ENCODE results near the gene GIMAP8. TPM values are rescaled to one million over a fixed set of nuclear protein-coding genes. Genes with fewer than 3 reads are reported as not detected.
"Not testable (repeated sequence)": the region's sequence is repeated elsewhere in the genome, so short reads cannot be mapped to it uniquely, and the experiment has no call there.

Gene GIMAP8
- total RNA-seq, 2 experiments from 2014 or later: 9.1 to 9.7 TPM

DNA sequence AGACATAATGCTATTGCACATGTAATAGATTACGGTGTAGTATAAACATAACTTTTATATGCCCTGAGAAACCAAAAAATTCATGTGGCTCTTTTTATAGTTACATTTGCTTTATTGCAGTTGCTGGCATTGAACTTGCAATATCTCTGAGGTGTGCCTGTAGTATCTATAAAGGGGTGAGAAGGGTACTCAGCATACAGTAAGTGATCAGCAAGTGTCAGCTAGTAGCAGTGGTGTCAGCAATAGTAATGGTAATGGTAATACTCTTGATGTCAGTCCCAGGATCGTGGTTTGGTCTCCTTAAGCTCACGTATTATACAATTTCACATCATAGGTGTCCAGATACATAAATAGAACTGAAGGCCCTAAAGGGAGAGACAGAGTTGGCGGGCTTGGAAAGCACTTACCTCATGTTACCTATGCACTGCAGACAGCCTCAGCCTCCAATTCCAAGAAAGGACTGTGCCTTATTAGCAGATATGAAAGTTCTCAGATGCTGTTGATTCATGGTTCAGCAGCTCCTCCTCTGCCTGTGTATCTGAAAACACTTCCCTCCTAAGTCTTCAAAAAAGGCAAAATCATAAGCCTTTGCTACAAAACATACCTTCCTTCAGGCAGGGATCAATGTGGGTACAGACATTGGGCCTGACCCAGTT, 57.6 kb downstream of the GIMAP8 start:
- peak overlapping the region; percentile 79 for H3K4me3 Mint-ChIP-seq
- no peaks in the 10 kb centered on the region for H3K36me3 Mint-ChIP-seq (ENCODE audit: low read depth)
- H3K27me3 Mint-ChIP-seq (ENCODE audit: low read depth): no peaks in the 10 kb centered on the region

DNA sequence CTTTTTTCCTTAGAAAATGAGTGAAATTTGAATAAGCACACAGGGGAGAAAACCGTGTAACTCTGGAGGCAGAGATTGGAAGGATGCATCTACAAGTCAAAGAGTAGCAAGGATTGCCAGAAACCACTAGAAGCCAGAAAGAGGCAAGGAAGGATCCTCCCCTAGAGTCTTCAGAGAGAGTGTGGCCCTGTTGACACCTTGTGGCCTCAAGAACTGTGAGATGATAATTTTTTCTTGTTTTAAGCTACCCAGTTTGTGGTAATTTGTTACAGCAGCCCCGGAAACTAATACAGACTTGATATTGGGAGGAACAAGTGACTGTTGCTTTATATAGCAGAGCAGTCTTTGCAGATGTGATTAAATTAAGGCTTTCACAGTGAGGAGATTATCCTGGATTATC, 60.6 kb downstream of the GIMAP8 start:
- H3K36me3 Mint-ChIP-seq (ENCODE audit: low read depth): peaks cover 3% of the 10 kb centered on the region
- peak overlapping the region; percentile 40 for H3K4me3 Mint-ChIP-seq
- CTCF ChIA-PET: interaction anchor here (0.7 to 2.9 kb wide), 8 partner anchors 8 to 222 kb away, joined by 3 to 14 read pairs (median 5); partner anchors contain the start of genes GIMAP2 and GIMAP8
- H3K27me3 Mint-ChIP-seq (ENCODE audit: low read depth): no peaks in the 10 kb centered on the region
- H3K9me3 Mint-ChIP-seq: no peaks in the 10 kb centered on the region
- peak overlapping the region; percentile 98 for H3K27ac Mint-ChIP-seq
- peak; percentile 46 for DNase-seq
- H3K4me1 Mint-ChIP-seq (ENCODE audit: low read depth): peaks cover 81% of the 10 kb centered on the region
- intact Hi-C loops (cut with micrococcal nuclease): loop anchor here (1.0 to 5.0 kb wide), 5 partner anchors 61 to 190 kb away; partner anchors contain the start of genes GIMAP2, GIMAP8 and REPIN1

More for the DNA sequence above, 57.6 kb downstream of the GIMAP8 start:
- intact Hi-C loops (cut with micrococcal nuclease): loop anchor here (1.0 kb wide), 1 partner anchor 27 kb away; no protein-coding TSS in a partner anchor
- H3K4me1 Mint-ChIP-seq (ENCODE audit: low read depth): peaks cover 97% of the 10 kb centered on the region
- peak; percentile 61 for DNase-seq
- CTCF ChIA-PET: interaction anchor here (1.1 to 2.6 kb wide), 3 partner anchors 22 to 59 kb away, joined by 3 to 17 read pairs (median 3); partner anchors contain the start of genes GIMAP4 and GIMAP8
- no peaks in the 10 kb centered on the region for H3K9me3 Mint-ChIP-seq
- peak overlapping the region; percentile 96 for H3K27ac Mint-ChIP-seq

DNA sequence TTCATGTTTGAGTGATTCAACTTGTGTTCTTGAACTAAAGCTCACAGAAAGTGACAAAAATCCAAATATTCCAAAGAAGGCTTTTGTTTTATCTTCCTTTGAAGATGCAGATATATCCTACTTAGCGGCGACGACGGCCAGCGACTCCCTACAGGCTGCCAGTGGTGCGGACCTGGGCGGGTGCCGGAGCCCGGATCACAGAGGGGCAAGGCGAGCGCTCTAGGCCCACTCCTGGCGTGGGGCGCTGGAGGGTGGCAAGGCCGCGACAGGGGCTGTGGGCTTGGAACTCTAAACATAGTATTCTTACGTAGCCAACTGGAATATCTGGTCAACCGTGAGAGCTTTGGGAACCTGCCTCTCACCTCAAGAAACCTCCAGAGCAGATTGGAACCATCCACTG, 63.3 kb downstream of the GIMAP8 start:
- Mint-ChIP-seq H3K27ac (peak overlapping the region; percentile 98), H3K36me3 (ENCODE audit: low read depth) (peaks cover 18% of the 10 kb centered on the region), H3K4me1 (ENCODE audit: low read depth) (peaks cover 59% of the 10 kb centered on the region), H3K9me3 (no peaks in the 10 kb centered on the region), H3K27me3 (ENCODE audit: low read depth) (no peaks in the 10 kb centered on the region), H3K4me3 (peak overlapping the region; percentile 96)
- DNase-seq: no peak
- CTCF ChIA-PET: interaction anchor here (1.0 to 2.9 kb wide), 3 partner anchors 32 to 63 kb away, joined by 3 to 41 read pairs (median 3); partner anchors contain the start of gene GIMAP8
- intact Hi-C loops (cut with micrococcal nuclease): loop anchor here (1.0 to 5.0 kb wide), 6 partner anchors 53 to 241 kb away; partner anchors contain the start of genes GIMAP2, GIMAP4 and REPIN1

DNA sequence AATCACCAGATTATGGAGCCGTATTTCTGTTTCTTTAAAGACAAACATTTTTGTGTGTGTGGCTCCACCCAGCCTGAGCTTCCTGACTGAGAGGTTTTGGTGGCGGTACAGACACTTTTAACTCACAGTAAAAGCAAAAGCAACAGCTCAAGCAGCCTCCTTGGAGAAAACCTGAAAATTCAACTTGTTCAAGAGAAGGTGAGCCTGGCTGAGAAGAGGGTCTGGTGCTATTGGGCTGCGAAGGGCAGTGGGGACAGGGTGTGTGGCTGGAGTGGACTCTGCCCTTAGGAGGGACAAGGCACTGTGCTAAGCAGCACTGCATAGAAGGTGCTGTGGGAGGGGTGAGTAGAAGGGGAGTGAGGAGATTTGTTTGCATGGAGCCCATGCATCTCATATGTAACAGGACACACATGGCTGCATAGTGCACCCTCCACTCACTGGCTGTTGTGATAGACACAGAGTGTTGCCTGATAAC, 64.4 kb downstream of the GIMAP8 start, which contains the start of gene GIMAP7:
Gene GIMAP7, plus strand, starts transcription at position 125 of the 475 bp plus-strand sequence. CDS start 5,103 bp downstream, outside the sequence.
- H3K27ac Mint-ChIP-seq: peak within 1 kb of the TSS; percentile 98
- peak within 1 kb of the TSS; percentile 96 for H3K4me3 Mint-ChIP-seq
- CTCF ChIA-PET: interaction anchor here (0.7 to 2.9 kb wide), 8 partner anchors 13 to 203 kb away, joined by 3 to 41 read pairs (median 4); partner anchors contain the start of gene GIMAP8
- no peaks in the 10 kb centered on the region for H3K27me3 Mint-ChIP-seq (ENCODE audit: low read depth)
- peaks cover 49% of the 10 kb centered on the region for H3K4me1 Mint-ChIP-seq (ENCODE audit: low read depth)
- intact Hi-C loops (cut with micrococcal nuclease): loop anchor here (1.0 to 5.0 kb wide), 7 partner anchors 52 to 240 kb away; partner anchors contain the start of genes GIMAP2, GIMAP4 and REPIN1
- H3K36me3 Mint-ChIP-seq (ENCODE audit: low read depth): peaks cover 20% of the 10 kb centered on the region
- DNase-seq: peak; percentile 70
- no peaks in the 10 kb centered on the region for H3K9me3 Mint-ChIP-seq

DNA sequence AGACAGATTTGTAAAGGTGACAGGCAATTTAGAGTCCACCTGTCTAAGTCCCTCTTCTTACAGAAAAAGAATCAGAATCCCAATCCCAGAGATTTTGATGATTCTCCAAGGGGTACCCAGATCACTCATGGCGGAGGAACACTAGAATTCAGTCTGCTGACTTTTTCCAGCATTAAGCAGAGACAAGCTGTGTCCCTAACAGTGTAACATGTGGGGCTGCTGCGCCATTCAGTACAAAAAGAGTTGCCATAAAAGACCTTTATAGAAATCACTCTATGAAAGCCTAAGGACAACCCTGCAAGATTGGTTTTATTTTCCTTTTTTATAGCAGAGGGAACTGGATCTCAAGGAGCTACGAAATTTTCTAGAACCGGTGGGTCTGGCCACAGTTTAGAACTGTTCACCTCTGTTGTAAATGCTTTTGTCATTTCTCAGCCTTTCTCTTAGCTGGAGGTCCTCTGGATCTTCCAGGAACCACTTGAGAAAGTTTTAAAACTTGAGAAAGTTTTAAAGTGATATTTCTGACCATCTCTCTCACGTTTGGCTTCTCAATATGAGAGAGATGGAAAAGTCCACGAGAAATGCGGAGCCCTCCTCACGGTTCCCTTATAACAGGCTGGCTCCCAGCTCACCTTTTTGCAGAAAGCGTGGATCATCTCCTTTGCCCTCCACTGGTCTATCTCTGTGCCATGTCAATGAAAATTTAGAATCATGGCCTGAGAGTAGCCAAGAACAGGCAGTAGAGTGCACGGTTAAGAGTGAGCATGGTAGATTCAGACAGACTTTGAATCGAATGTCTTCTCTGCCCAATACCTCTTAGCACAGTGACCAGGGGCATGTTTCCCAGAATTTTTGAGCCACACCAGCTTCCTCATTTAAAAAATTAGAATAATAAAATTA, 65.1 kb downstream of the GIMAP8 start:
- peak; percentile 30 for DNase-seq
- Mint-ChIP-seq H3K36me3 (ENCODE audit: low read depth) (peaks cover 27% of the 10 kb centered on the region), H3K27ac (peak overlapping the region; percentile 98), H3K27me3 (ENCODE audit: low read depth) (no peaks in the 10 kb centered on the region), H3K4me3 (peak overlapping the region; percentile 96), H3K4me1 (ENCODE audit: low read depth) (peaks cover 45% of the 10 kb centered on the region), H3K9me3 (no peaks in the 10 kb centered on the region)
- CTCF ChIA-PET: interaction anchor here (0.8 to 2.9 kb wide), 7 partner anchors 12 to 202 kb away, joined by 3 to 41 read pairs (median 4); partner anchors contain the start of gene GIMAP8
- intact Hi-C loops (cut with micrococcal nuclease): loop anchor here (2.0 to 5.0 kb wide), 5 partner anchors 13 to 223 kb away; partner anchors contain the start of gene GIMAP4

DNA sequence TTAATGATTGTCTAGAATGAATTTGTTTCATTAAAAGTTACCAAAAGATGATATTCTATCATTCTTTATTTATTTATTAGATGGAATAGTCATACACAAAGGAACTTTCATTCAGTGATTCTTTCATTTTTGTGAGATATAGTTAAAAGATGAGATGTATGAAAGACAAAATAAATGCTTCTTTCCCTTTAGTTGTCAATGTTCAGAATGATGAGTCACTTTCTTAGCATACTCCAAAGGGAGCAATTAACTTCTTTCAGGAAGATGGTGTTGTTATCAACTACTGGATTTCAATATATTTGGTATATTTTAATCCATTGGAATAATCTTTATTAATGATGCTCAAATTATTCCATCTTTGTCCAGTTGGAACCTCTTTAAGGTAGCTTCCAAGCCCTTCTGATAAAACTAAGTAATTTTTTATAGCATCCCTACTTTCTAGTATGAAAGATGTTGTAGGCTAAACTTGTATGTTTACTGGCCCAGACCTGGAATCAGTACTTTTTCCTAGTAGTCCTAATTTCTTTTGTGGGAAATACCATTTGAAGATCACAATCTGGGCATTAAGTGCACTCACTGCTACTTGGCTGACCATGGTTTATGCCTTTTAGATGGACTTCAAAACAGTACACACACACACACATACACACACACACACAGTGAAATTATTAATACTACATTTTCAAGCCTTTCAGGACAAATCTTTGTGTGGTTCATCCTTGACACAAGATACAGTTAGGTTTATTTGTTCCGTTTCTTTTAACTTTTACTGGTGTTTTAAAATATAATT, 66.7 kb downstream of the GIMAP8 start:
- H3K27me3 Mint-ChIP-seq (ENCODE audit: low read depth): no peaks in the 10 kb centered on the region
- DNase-seq: no peak
- CTCF ChIA-PET: no interaction called here
- H3K4me1 Mint-ChIP-seq (ENCODE audit: low read depth): peaks cover 35% of the 10 kb centered on the region
- H3K4me3 Mint-ChIP-seq: peak overlapping the region; percentile 96
- H3K9me3 Mint-ChIP-seq: no peaks in the 10 kb centered on the region
- peaks cover 38% of the 10 kb centered on the region for H3K36me3 Mint-ChIP-seq (ENCODE audit: low read depth)
- intact Hi-C loops (cut with micrococcal nuclease): loop anchor here (2.0 to 5.0 kb wide), 2 partner anchors 14 to 160 kb away; no protein-coding TSS in a partner anchor
- peak overlapping the region; percentile 98 for H3K27ac Mint-ChIP-seq

DNA sequence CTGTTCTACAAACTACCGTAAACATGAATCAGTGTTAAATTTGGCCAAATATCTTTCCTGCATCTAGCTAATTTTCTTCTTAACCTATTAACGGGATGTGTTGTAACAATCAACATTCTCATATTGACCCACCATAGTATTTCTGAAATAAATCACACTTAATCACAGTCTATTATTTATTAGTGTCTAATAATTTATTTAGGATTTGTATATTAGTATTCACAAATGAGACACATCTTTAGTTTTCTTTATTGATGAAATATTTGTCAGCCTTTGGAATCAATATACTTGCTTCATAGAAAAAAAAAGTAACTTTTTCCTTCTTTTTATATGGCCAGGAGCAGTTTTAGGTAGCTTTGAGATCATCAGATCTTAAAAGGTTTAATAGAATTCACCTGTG, 68.9 kb downstream of the GIMAP8 start:
- no peaks in the 10 kb centered on the region for H3K27me3 Mint-ChIP-seq (ENCODE audit: low read depth)
- peak overlapping the region; percentile 81 for H3K4me3 Mint-ChIP-seq
- CTCF ChIA-PET: interaction anchor here (0.6 to 2.2 kb wide), 4 partner anchors 8 to 236 kb away, joined by 3 to 6 read pairs (median 4); no protein-coding TSS in a partner anchor
- no peak for DNase-seq
- H3K36me3 Mint-ChIP-seq (ENCODE audit: low read depth): peaks cover 38% of the 10 kb centered on the region
- H3K9me3 Mint-ChIP-seq: peaks cover 3% of the 10 kb centered on the region
- intact Hi-C loops (cut with micrococcal nuclease): loop anchor here (1.0 to 5.0 kb wide), 2 partner anchors 162 to 236 kb away; no protein-coding TSS in a partner anchor
- peaks cover 34% of the 10 kb centered on the region for H3K4me1 Mint-ChIP-seq (ENCODE audit: low read depth)
- peak overlapping the region; percentile 99 for H3K27ac Mint-ChIP-seq

DNA sequence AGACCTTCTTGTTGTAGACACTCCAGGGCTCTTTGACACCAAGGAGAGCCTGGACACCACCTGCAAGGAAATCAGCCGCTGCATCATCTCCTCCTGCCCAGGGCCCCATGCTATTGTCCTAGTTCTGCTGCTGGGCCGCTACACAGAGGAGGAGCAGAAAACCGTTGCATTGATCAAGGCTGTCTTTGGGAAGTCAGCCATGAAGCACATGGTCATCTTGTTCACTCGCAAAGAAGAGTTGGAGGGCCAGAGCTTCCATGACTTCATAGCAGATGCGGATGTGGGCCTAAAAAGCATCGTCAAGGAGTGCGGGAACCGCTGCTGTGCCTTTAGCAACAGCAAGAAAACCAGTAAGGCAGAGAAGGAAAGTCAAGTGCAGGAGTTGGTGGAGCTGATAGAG, 69.7 kb downstream of the GIMAP8 start:
- no peaks in the 10 kb centered on the region for H3K27me3 Mint-ChIP-seq (ENCODE audit: low read depth)
- peak overlapping the region; percentile 81 for H3K4me3 Mint-ChIP-seq
- H3K4me1 Mint-ChIP-seq (ENCODE audit: low read depth): peaks cover 38% of the 10 kb centered on the region
- CTCF ChIA-PET: interaction anchor here (1.9 to 2.2 kb wide), 2 partner anchors 9 to 221 kb away, joined by 6 read pairs; no protein-coding TSS in a partner anchor
- H3K9me3 Mint-ChIP-seq: peaks cover 3% of the 10 kb centered on the region
- intact Hi-C loops (cut with micrococcal nuclease): no loop called here
- H3K27ac Mint-ChIP-seq: peak overlapping the region; percentile 99
- peak; percentile 68 for DNase-seq
- H3K36me3 Mint-ChIP-seq (ENCODE audit: low read depth): peaks cover 37% of the 10 kb centered on the region

DNA sequence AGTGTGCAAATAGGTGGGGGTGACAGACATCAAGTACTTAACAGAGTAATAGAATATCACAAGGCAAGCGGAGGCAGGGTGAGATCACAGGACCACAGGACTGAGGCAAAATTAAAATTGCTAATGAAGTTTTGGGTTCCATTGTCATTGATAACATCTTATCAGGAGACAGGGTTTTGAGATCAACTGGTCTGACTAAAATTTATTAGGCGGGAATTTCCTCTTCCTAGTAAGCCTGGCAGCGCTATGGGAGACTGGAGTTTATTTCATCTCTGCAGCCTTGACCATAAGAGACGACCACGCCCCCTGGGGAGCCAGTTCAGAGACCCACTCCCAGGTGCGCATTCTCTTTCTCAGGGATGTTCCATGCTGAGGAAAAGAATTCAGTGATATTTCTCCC, 72.5 kb downstream of the GIMAP8 start:
- H3K27ac Mint-ChIP-seq: peak overlapping the region; percentile 83
- DNase-seq; intact Hi-C loops (cut with micrococcal nuclease); H3K27me3 Mint-ChIP-seq (ENCODE audit: low read depth); CTCF ChIA-PET; H3K4me3 Mint-ChIP-seq: not testable (repeated sequence)
- peaks cover 56% of the 10 kb centered on the region for H3K4me1 Mint-ChIP-seq (ENCODE audit: low read depth)
- H3K36me3 Mint-ChIP-seq (ENCODE audit: low read depth): peaks cover 29% of the 10 kb centered on the region
- peaks cover 11% of the 10 kb centered on the region for H3K9me3 Mint-ChIP-seq

DNA sequence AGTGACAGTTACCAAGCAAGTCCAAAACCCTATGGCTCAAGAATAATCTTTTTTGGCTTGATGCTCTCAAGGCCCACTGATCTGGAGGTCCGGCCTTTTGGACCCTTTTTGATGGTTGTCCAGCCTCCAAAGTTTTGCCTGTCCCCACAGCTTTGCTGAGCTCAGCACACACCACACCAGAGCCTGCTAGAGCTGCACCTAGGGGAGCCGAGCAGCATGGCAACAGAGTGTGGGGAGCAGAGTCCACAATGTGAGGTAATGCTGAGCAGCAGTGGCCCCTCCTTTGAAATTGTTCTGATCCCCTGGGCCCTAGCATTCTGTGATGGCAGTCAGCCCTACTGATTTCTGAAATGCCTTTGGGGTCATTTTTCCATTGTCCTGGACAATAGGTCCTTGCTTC, 73.6 kb downstream of the GIMAP8 start:
- peak; percentile 46 for DNase-seq
- no peak overlapping the region for H3K4me3 Mint-ChIP-seq
- H3K4me1 Mint-ChIP-seq (ENCODE audit: low read depth): peaks cover 60% of the 10 kb centered on the region
- H3K27ac Mint-ChIP-seq: peak overlapping the region; percentile 82
- intact Hi-C loops (cut with micrococcal nuclease): no loop called here
- CTCF ChIA-PET: interaction anchor here (1.0 kb wide), 1 partner anchor 250 kb away, joined by 3 read pairs; no protein-coding TSS in a partner anchor
- H3K36me3 Mint-ChIP-seq (ENCODE audit: low read depth): peaks cover 31% of the 10 kb centered on the region
- H3K9me3 Mint-ChIP-seq: peaks cover 21% of the 10 kb centered on the region
- H3K27me3 Mint-ChIP-seq (ENCODE audit: low read depth): no peaks in the 10 kb centered on the region

Data from activated naive CD4-positive, alpha-beta T cell treated with anti-CD3 and anti-CD28 coated beads for 36 hours (primary cell).